ENCODE measurements around the gene OR52A1.
"Not testable (repeated sequence)": the region's sequence is repeated elsewhere in the genome, so short reads cannot be mapped to it uniquely, and the experiment has no call there.

DNA sequence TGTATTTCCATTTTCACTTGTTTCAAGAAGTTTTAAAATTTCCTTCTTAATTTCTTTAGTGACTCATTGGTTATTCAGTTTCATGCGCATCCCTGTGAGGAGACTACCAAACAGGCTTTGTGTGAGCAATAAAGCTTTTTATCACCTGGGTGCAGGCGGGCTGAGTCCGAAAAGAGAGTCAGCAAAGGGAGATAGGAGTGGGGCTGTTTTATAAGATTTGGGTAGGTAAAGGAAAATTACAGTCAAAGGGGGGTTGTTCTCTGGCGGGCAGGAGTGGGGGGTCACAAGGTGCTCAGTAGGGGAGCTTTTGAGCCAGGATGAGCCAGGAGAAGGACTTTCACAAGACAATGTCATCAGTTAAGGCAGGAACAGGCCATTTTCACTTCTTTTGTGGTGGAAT, 5.7 kb upstream of the OR52A1 start:
- TF ChIP-seq, protein P1, sequence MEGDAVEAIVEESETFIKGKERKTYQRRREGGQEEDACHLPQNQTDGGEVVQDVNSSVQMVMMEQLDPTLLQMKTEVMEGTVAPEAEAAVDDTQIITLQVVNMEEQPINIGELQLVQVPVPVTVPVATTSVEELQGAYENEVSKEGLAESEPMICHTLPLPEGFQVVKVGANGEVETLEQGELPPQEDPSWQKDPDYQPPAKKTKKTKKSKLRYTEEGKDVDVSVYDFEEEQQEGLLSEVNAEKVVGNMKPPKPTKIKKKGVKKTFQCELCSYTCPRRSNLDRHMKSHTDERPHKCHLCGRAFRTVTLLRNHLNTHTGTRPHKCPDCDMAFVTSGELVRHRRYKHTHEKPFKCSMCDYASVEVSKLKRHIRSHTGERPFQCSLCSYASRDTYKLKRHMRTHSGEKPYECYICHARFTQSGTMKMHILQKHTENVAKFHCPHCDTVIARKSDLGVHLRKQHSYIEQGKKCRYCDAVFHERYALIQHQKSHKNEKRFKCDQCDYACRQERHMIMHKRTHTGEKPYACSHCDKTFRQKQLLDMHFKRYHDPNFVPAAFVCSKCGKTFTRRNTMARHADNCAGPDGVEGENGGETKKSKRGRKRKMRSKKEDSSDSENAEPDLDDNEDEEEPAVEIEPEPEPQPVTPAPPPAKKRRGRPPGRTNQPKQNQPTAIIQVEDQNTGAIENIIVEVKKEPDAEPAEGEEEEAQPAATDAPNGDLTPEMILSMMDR (conservative IDR thresholded peaks at IDR 0.05 in 1 of 2, IDR thresholded peaks at IDR 0.05 in 1 of 2; ENCODE audit: extremely low read depth in 1 of 2, insufficient read depth in 1 of 2, low read depth in 1 of 2, low read length in 2 of 2) = not testable (repeated sequence)
- TF ChIP-seq EZH2 (IDR thresholded peaks at IDR 0.05; ENCODE audit: borderline replicate concordance, low read length) = not testable (repeated sequence)
